NCI-H748 (cell line): Measurements from ENCODE around the gene HS3ST5.
A peak's percentile ranks its signal among the peaks of the same experiment; 100 is the strongest.

Experiments used
- DNase-seq: peaks from one replicate; lab custom pipeline; 2025; ENCODE audit not compliant: unreplicated experiment; lab: John Stamatoyannopoulos, UW

Gene HS3ST5

DNA sequence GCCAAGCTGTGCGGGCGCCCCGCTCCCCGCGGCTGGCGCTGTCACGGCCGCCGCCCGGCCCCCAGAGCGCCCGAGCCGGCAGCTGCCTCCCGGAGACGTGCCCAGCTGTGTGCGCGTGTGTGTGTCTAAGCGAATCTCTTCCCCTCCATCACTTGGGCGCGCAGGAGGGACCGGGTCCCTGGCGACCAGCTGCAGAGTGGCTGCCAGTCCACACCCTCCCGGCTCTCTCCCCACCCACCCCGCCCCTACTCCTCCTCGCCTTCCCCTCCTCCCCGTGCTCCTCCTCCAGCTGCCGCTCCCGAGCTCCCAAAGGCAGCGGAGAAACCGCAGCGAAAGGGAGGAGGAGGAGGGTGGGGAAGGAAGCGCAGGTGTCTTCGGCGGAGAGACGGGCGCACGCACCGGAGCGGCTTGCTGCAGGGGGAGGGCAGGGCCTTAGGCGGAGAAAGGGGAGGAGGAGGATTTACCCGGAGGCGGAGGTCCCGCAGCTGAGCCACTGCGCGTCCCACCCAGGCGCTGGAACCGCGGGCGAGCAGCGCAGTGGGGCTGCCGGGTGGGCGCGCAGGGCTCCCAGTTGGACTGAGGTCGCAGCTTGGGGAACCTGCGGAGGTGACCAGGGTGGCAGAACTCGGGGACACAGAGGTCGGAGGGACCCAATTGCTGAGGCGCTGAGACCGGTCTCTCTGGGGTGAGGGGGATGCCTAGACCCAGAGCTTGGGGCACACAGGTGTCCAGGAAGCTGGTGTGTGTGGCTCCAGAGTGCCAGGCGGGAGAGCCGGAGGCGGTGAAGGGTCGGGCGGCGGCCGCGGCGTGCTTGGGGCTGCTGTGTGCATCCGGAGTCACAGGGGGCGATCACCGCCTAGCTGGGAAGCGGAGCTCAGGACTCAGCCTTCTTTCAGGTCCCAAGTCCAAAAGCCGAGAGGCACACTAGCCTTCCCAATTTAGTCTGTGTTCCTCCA, at the start of gene HS3ST5:
Gene HS3ST5, minus strand, starts transcription at position 198 of the 956 bp plus-strand sequence. CDS start 280,178 bp downstream, outside the sequence.
- DNase-seq = peak; percentile 82

DNA sequence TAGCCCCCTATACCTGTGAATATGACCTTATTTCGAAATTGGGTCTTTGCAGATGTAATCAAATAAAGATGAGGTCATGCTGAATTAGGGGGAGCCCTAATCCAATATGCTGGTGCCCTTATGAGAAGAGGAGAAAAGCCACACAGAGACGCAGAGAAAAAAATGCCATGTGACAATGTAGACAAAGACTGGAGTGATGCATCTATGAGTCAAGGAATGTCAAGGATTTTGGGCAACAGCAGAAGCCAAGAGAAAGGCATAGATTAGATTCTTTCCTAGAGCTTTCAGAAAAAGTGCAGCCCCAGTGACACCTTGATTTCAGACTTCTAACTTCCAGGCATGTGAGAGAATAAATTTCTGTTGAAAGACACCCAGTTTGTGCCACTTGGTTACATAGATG, 47.4 kb upstream of the HS3ST5 start:
- DNase-seq = no peak

DNA sequence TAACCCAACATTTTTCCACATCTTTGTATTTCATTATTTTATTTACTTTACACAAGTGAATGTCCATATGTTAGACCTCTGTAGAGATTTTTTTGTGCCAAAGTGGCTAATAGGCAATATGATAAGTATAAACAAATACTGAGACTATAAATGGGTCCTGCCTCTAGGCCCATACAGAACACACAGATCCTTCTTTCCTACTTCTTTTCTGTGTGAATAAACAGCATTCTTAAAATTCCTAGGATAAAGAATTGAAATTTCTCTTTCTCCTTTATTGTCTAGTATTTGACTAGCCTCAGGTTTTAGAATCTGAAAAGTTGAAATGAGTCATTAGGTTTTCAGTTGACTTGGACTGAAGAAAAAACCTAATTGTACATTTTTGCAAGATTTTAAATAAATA, 46.3 kb upstream of the HS3ST5 start:
- no peak for DNase-seq

- DNase-seq = no peak
Measured at GRCh38 chr6:114382406-114382805, 39.6 kb upstream of the HS3ST5 start.

DNA sequence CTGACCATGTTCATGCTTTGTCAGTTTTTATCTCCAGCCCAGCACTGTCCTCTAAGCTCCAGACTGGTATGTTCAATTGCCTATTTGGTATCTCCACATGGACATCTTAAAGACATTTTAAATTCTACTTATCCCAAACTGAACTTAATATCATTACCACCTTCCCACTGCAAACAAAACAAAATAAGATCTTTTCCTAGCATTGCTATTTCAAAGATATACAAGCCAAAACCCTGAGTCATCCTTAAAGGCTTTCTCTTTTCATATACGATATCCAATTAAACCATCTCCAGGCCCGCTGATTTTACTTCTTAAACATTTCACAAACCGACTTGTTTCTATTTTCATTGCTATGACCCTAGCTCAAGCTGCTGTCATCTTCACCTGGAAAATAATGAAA, 35.1 kb upstream of the HS3ST5 start:
- no peak for DNase-seq

DNA sequence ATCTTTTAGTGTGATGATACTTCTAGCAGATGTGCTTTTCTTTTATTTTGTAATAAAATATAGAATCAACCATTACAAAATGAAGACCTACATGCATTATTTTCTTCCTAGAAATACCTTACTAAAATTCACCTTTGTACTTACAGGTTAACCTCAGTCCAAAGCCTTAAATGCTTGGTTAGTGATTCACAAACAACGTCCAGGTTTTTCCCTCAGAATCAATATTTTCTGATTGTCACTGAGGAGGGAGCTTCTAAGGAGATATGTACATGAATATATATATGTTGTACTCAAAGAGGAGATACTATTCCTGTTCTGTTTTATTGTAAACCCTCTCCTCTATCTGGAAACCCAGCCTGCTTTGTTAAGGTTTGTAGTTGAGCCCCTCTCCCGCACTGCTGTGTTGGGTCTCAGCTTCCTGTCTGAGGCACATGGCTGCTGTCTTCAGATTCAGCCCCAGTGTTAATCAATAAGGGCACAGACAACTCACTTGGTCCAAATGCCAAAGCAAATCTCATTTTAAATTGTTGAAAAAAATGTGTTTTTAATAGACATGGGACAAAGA, 33.9 kb upstream of the HS3ST5 start:
- no peak for DNase-seq

GRCh38 chr6:114375541-114376192, 32.8 kb upstream of the HS3ST5 start:
- DNase-seq = no peak

DNA sequence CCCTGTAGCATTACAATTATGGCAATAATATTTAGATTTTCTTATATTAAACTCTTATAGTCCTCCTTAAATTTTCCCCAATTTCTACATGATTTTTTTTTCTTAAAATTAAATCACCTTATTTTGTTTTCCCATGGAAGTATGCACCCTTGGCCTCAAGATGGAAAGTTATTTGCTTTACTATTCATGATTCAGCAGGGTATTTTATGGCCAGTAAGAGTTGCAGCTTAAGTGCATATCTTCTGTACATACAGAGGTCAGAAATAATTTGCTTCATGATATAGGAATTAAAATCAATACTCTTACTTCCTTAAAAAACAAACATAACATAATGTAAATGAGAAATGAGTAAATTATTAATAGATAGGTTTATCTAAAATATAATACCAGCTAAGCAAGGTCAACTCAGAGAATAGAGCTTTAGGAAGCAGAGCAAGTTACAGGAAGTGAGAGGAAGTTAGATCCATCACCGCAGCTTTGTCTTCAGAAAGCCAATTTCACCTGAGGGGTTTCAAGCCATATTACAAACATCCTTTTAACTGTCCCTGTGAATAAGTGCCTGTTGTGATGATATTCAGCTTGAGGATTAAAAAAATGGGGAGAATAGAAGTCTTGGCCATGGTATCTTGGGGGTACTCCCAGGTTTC, 24.6 kb upstream of the HS3ST5 start:
- DNase-seq = no peak

GRCh38 chr6:114366899-114367298, 24.1 kb upstream of the HS3ST5 start:
- DNase-seq = no peak

DNA sequence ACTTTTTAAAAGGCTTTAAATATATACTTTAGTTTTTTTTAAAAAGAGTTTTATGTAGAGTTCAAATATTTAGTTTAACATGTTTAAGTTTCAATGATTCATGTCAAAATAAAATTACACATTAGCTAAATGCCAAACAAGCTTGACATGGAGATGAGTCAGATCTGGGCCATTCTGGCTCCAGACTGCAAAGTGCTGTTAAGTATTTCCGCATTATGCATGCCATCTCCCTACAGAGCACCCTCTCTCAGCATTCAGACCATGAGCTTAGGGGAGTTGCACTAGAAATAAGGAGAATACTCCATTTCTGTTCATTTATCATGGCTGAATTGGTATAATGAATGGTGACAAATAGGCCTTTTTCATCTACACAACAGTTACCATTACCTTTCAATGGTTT, 21.5 kb upstream of the HS3ST5 start:
- DNase-seq = no peak

DNA sequence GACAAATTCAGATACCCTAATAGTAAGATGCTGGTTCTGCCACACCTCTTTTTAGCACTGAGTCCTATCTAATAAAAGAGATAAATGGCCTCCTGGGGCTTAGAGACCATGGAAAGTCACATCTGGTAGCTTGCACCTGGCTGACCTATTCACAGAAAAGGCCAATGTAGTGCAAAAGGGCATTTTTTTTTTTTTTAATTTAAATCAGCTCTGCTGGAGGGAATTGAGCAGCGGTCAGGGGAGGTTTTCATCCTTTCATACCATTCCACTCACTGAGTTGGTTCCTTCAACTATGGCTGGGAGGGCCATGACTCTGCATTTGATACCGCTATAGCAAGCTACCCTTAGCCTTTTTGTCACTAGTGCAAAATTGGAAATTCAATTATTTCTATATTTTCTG, 20.1 kb upstream of the HS3ST5 start:
- no peak for DNase-seq

DNA sequence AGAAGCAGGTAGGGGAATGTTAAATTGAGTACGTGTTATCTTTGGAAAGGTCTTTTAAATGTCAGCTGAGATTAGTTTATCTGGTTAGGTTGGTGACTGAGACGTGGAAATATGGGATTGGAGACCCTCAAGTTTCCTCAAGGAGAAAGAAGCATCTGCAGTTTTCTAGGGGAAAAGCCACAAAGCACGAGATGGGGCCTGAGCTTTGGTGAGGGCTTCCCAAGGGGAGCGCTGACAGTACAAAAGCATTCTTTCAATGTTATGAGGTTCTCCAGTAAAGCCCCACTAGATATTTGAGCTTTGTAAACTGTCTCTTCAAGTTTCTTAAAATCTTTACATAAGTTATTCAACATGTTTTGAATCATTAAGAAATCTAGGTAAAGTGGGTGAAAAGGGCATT, 19.6 kb upstream of the HS3ST5 start:
- DNase-seq = no peak

- no peak for DNase-seq
Measured at GRCh38 chr6:114361036-114361435, 18.2 kb upstream of the HS3ST5 start.

DNA sequence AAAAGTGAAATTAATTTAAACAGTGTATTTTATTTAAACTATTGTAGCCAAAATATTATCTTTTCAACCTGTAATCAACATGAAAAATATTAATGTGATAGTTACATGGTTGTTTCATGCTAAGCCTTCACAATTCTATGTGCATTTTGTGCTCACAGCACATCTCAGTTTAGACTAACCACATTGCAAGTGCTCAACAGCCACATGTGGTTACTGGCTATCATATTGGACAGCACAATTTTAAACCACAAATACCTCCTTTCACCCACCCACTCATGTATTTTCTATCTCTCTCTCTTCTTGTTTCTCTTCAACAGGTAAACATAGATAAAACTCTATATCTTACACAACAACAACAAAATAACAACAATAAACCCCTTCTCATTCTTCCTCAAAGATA, 12.5 kb upstream of the HS3ST5 start:
- no peak for DNase-seq

DNA sequence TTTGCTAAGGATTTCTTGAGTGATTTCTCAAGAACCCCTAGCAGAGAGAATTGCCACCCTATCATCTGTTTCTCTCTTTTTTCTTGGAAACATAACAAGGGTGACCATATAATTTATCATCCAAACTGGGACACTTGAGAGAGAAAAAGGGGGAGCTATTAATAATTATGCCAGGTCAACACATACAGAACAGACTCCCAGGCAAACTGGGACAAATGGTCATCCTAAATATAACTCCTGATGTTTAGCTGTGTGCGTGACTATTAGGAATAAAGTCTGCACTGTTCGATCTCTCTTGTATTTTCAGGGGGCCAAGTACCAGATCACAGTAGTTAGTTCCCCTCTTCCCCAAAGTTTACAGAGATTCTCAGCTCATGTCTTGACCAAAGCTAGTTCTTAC, 11.7 kb upstream of the HS3ST5 start:
- DNase-seq = no peak

DNA sequence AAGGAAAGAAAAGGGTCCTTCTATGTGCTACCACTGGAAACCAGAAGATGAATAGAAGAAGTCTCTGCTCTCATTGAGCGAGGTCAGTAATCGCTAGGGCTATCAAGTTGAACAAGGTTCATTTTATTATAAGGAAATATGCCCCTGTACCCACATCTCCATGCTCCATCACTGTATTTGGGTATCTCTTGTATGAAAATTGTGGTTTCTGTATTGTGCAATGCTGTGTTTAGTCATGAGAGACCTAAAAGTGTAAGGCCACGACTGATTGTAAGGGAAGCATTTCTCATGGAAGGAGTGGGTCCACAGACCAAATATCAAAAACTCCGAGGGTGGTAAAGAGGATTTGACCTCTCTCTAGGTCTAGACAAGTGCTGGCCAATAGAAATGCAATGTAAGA, 3.6 kb upstream of the HS3ST5 start:
- DNase-seq = no peak

GRCh38 chr6:114344971-114345275, 2.1 kb upstream of the HS3ST5 start:
- DNase-seq = no peak

GRCh38 chr6:114344246-114344970, 1.6 kb upstream of the HS3ST5 start:
- DNase-seq = peak; percentile 54

DNA sequence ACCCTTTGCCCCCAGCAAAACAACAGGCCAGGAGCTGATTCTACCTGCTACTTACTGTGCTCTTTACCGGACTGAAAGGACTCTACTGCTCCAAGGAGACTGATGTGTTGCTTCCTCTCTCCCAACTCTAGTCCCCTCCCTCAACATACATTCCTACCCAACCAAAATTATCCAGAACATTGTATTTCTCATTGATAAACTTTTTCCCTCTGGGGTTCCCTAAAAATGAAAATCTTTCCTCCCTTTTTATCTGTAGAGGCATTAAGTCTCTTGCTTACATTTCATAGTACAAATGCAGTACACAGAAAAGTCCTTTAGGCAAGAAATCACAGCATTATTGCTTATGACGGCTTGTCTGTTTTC, 940 bp upstream of the HS3ST5 start:
- no peak for DNase-seq

DNA sequence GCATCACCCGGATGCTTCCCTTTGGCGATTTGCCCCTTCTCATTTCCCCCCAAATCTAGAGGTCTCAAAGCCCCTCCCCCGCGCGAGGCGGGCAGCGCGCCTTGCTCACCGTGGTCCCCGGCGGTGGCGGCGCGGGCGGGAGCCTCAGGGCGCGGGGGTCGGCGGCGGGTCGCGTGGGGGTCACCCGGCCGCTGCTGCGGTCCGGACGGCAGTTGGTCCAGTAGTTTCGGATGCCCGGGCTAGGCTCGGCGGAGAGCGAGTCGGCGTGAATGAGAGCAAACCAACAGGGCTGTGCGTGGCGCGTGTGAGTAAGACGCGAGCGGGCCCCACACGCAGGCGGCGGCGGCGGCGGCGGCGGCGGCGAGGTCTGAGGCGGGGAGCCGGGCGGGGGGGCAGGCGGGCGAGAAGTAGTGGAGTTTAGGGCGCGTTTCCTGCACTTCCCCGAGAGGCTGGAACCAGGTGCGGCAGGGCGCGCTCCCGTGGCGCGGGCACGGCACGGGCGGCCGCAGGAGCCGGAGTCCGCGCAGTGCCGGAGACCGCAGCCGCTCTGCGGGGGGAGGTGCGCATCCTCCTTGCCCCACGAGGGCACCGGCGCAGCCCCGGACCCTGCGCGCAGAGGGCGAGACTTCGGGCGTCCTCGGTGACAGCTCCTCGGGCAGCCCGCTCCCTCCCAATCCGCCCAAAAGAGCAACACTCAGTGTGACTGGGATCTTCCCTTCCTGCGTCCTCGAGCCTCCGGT, 567 bp downstream of the HS3ST5 start:
- DNase-seq = peak; percentile 72
